ENCODE results near the gene CDPF1.
A peak's percentile ranks its signal among the peaks of the same experiment; 100 is the strongest.

The CDPF1 gene

DNA sequence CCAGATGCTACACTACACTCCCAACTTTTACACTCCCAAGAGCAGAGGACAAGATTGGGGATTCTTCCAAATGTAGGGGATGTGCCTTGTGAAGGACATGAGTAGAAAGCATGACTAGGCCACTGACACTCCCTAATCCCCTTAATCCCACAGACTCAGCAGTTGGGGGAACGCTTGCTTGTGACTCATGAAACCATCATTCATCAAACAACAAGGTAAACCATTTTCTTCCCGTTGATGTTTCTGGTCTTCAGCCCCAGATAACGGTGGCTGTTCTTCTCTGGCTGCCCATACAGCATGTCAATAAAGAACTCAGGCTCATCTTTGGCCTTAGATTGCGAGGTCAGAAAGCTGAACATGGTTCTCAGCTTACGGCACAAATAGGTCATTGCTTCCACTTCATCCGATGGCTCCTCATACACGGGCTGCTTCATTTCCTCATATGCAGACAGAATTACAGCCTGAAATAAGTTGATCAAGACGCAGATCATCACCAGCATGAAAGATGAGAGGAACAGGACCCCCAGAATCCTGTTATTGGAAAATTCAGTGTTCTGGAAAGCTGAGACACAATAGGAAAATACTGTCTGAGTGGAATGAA, 6.4 kb upstream of the CDPF1 start:
- DNase-seq, result peak; percentile 45

- DNase-seq, result no peak
These were observed 1.8 kb upstream of the CDPF1 start for GRCh38 chr22:46251816-46252380.

GRCh38 chr22:46251266-46251665, 1.2 kb upstream of the CDPF1 start:
- no peak for DNase-seq

DNA sequence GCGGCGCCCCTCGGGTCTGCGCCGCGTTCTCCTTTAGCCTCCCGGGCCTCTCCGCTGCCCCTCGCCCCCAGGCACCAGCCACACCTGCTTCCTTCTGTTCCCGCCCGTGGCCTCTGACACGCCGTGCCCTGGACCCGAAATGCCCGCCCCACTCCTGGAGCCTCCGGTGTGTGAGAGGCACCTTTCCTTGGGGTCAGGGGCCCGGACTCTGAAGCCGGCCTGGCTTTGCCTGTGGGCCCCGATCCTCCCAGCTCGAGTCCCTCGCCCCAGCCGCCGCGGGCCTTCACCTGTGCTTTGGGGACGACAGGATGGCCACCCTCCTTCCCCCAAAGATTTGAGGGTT, 661 bp upstream of the CDPF1 start:
- DNase-seq, result no peak

- no peak for DNase-seq
These were observed 2.6 kb downstream of the CDPF1 start for GRCh38 chr22:46247443-46247975.

GRCh38 chr22:46246178-46246577, 3.9 kb downstream of the CDPF1 start:
- DNase-seq, result no peak

GRCh38 chr22:46245511-46245910, 4.6 kb downstream of the CDPF1 start:
- DNase-seq, result no peak

GRCh38 chr22:46244771-46245170, 5.3 kb downstream of the CDPF1 start:
- DNase-seq, result no peak

DNA sequence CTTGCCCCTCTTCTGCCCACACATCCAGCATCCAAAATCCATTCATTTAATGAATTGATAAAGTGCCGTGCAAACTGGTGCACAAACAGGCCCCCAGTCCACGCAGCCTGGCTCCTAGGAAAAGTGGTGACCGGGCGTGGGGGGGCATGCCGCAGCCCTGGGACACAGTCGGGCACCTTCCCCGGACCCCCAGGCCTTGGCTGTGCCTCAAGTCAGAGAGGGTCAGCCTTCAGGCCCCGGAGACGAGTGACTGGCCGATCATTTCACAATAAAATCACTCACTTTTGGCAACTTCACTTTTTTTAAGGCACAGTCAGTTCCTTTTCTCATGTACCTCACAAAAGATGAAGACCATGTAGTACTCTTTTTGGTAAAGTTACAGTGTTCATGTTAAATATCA, 8.0 kb downstream of the CDPF1 start:
- DNase-seq, result no peak

DNA sequence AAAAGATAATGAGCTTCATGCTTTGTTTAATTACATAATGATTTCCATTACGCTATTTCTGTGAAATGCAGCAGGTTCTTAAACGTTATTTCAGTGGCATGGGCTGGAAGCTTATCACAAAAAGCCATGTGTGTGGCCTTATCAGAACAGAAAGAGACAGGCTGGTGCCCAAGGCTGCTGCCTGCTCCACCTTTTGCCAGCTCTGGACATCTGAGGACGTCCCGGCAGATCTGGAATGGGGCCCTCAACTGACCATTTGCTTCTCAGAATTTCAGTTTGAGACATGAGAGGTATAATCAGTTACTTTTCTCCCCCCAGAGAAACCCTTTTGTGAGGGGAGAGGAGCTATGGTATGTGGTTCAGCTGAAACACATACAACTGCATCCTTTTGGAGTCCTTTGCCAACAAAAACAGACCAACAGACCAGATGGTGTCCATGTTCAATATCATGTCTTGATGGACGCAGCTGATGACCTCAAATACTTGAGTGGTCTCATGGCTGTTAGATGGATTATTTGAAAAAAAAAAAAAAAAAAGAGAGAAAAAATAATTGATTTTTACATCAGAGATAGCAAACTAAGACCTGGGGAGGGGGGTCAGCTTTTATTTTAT, 8.6 kb downstream of the CDPF1 start:
- no peak for DNase-seq

GRCh38 chr22:46240907-46241306, 9.2 kb downstream of the CDPF1 start:
- DNase-seq, result no peak

GRCh38 chr22:46240506-46240905, 9.6 kb downstream of the CDPF1 start:
- DNase-seq, result no peak

DNA sequence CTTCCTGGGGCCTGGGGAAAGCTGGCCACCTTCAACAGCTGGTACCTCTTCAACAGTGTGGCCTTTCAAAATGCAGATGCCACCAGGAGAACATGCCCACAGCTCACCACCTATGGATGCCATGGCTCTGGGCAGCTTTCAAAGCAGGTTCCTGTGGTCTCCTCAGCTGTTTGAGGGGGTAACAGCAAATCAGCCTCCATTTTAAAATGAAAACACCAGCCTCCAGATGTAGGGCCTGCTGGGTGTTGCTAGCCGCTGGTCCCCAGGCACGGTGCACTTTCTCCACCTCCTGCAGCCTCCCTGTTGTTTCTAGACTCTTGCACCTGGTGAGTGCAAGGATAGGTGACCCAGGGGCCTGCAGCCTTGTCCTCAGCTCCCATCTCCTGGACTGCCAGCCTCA, 10.0 kb downstream of the CDPF1 start:
- no peak for DNase-seq

- no peak for DNase-seq
These were observed 10.6 kb downstream of the CDPF1 start for GRCh38 chr22:46239261-46240048.

GRCh38 chr22:46238541-46238940, 11.6 kb downstream of the CDPF1 start:
- no peak for DNase-seq

- DNase-seq, result no peak
These were observed 12.5 kb downstream of the CDPF1 start for GRCh38 chr22:46237453-46238124.

DNA sequence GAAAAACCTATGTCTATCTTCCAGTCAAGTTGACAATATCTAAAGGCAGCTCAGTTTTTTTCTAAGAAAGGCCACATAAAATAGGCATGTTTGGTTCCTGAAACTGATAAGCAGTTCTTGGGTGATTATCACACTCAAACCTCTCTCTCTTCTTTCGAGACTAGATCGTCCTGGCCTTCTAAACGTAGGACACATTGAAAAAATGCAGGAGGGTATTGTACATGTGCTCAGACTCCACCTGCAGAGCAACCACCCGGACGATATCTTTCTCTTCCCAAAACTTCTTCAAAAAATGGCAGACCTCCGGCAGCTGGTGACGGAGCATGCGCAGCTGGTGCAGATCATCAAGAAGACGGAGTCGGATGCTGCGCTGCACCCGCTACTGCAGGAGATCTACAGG, 15.1 kb downstream of the CDPF1 start:
- no peak for DNase-seq

- peak; percentile 45 for DNase-seq
These were observed 16.9 kb downstream of the CDPF1 start for GRCh38 chr22:46233231-46233630.

- DNase-seq, result no peak
These were observed 19.7 kb downstream of the CDPF1 start for GRCh38 chr22:46230262-46230901.

GRCh38 chr22:46229701-46230100, 20.4 kb downstream of the CDPF1 start:
- DNase-seq, result no peak

DNA sequence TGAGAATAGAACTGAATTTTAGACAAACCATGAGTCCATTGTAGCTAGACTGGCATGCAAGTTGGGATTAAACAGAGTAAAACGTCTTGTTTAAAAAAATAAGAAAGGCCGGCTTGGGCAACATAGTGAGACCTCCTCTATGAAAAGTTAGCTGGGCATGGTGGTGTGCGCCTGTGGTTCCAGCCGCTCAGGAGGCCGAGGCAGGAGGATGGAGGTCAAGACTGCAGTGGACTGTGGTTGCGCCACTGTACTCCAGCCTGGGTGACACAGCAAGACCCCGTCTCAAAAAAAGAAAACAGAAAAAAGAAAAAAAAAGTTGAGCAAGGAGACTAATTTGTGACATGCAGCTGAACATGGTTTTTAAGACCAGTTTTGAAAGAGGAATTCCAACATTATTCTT, 23.5 kb downstream of the CDPF1 start:
- DNase-seq, result no peak

DNA sequence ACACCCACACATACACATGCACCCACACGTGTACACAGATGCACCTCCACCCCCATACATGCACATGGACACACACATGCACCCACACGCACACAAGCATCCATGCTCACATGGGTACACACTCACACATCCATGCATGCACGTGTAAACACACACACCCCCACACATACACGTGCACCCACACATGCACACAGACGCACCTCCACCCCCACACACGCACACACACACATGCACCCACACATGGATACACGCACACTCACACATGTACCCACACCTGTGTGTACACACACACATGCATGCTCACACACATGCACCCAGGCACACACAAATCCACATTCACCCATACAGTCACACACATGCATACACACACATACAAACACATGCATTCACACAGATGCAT, 24.5 kb downstream of the CDPF1 start:
- no peak for DNase-seq

- no peak for DNase-seq
These were observed 25.2 kb downstream of the CDPF1 start for GRCh38 chr22:46224898-46225290.
